Jurkat, Clone E6-1 (cell line): ENCODE results near the gene HOXC9.

Source experiments
- DNase-seq: peaks from one replicate; pipeline ENCODE4 v3.0.0-alpha.2; 2011; ENCODE audit warnings: low read depth, low spot score
- H3K4me3 ChIP-seq: 2 replicates; pipeline ENCODE4 v1.5.1; 2011; ENCODE audit warnings: mild to moderate bottlenecking, low read length, control low read depth, moderate library complexity

Gene HOXC9

DNA sequence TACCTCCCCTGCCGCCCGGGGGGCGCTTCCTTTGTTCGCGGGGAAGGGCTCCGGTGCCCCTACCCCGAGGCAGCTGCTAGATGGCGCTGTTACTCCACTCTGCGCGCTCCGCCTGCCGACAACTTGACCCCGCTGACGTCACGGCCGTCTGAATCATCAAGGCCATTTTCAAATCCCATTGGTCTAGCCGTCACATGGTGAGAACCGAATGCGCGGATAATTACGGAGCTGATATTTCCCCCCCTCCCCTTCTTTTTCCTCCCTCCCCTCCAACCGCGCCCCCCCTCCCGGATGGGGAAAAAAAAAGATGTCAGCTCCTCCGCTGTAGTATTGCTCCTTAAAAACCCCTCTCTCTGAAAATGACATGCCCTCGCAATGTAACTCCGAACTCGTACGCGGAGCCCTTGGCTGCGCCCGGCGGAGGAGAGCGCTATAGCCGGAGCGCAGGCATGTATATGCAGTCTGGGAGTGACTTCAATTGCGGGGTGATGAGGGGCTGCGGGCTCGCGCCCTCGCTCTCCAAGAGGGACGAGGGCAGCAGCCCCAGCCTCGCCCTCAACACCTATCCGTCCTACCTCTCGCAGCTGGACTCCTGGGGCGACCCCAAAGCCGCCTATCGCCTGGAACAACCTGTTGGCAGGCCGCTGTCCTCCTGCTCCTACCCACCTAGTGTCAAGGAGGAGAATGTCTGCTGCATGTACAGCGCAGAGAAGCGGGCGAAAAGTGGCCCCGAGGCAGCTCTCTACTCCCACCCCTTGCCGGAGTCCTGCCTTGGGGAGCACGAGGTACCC, 14.9 kb upstream of the HOXC9 start, which contains the start of gene HOXC10:
TSS of gene HOXC10 (plus strand) at position 246 of the 791 bp plus-strand sequence. CDS start at position 360, 114 bp downstream.
- peak; percentile 94 for DNase-seq
- H3K4me3 ChIP-seq: peak within 1 kb of the TSS; percentile 50

DNA sequence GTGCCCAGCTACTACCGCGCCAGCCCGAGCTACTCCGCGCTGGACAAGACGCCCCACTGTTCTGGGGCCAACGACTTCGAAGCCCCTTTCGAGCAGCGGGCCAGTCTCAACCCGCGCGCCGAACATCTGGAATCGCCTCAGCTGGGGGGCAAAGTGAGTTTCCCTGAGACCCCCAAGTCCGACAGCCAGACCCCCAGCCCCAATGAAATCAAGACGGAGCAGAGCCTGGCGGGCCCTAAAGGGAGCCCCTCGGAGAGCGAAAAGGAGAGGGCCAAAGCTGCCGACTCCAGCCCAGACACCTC, 14.3 kb upstream of the HOXC9 start:
- no peak for DNase-seq
- H3K4me3 ChIP-seq: peak overlapping the region; percentile 50

DNA sequence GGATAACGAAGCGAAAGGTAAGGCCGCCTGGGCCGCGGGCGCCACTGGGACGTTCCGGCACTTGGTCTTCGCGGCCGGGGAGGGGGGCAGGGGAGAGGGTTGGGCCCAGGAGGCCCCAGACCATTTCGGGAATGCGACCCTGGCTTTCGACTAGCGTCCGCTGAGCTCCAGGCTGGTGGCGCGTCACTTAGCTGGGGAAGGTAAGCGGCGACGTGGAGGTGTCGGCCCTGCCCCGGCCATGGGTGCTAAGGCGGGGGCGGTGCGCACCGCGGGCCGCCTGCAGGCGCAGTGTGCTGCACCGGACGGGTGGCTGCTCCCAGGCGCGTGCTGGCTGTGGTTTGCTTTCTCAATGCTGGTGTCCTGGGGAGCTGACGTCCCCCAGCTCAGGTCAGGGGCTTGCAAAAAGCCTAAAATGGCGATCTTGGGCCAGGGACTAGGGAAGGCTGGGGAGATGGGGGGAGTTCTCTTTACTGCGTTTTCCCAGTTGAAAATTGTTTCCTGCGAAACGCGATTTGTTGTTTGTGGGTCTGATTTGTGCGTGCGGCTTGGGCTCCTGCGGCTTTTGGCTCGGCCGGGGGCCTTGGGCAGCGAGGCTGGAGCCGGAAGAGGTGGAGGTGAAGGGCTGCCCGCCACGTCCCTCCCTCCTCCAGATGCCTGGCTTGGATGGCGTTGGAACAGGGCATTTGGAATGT, 13.8 kb upstream of the HOXC9 start:
- peak overlapping the region; percentile 50 for H3K4me3 ChIP-seq
- no peak for DNase-seq

DNA sequence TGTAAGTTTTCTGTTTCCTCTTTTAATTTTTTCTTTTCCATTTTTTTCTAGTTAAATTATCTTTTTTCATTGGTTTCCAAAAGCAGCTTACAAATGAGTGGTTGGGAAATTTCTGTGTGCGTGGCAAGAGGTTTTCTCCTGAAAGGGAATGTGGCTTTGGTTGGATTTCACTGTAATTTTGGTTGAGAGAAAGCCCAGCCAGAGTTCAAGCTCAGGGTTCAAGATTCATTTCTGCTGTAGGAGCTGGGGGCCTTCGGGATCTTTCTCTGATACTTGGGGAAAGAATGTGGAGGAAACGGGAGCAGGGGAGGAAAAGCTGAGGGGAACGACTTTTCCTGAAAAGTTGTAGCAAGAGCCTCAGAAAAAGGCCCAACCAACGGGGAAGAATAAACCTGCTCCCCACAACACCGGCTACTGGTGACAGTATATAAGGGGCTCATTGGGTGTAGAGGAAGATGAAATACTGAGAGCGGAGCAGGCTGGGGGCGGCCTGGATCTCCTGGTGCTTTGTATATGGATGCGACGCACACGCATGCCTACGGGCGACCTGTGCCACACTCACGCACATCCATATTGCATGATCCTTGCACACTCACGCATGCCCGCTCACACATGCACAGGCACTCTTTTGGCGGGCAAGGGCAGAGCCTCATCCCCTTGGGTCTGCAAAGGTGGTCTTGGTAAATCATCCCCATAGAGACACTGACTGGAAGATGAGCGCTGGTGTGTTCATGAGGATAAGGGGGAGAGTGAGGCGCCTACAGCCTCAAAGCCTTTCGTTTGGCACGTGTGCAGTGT, 13.1 kb upstream of the HOXC9 start:
- H3K4me3 ChIP-seq: peak overlapping the region; percentile 50
- DNase-seq: no peak

DNA sequence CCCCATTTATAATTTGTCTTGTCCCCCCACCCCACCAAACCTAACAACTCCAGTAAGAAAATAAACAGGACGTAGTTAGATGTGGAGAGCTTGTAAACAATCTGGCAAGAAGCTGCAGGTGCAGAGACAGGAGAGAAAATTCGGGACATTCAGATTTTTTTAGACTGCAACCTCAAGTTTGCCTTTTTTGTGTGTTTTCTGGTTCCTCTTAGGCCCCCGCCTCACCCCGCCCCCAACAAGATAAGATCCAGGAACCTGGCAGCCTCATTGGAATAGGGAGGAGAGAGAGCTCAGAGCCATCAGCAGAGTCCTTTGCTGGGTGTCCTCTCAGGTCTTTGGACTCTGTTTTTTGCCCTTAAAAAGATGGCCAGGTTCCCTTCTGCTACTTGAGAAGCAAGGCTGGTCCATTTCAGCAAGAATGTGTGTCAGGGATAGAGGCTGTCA, 12.2 kb upstream of the HOXC9 start:
- DNase-seq: no peak
- no peak overlapping the region for H3K4me3 ChIP-seq

DNA sequence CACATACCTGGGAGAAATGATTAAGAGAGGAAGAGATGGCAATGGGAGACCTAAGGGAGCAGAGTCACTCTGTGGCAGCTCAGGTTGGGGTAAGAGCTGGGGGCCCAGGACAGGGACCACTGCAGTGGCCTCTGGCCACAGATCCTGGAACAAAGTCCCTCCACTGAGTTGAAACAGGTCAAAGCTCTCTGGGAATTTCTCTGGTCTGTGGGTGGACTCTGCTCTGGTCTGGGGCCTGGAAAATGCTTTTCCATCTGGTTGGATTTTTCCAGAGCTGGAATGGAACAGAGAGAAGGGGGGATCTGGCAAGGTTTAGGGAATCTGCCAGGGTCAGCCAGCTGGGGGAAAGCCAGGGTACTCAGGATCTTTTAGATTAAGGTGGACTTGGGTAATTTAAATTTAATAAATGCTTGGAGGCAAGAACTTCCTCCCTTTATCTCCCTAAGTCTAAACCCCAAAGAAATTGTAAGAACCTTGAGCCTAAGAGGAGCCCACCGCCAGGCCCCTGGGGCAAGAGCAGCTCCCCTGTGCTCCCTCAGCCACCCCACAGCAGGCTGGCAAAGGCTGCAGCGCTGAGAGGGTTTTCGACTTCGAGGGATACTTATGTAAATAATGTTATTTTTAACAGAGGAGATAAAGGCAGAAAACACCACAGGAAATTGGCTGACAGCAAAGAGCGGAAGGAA, 11.3 kb upstream of the HOXC9 start:
- DNase-seq: no peak
- H3K4me3 ChIP-seq: peak overlapping the region; percentile 30

DNA sequence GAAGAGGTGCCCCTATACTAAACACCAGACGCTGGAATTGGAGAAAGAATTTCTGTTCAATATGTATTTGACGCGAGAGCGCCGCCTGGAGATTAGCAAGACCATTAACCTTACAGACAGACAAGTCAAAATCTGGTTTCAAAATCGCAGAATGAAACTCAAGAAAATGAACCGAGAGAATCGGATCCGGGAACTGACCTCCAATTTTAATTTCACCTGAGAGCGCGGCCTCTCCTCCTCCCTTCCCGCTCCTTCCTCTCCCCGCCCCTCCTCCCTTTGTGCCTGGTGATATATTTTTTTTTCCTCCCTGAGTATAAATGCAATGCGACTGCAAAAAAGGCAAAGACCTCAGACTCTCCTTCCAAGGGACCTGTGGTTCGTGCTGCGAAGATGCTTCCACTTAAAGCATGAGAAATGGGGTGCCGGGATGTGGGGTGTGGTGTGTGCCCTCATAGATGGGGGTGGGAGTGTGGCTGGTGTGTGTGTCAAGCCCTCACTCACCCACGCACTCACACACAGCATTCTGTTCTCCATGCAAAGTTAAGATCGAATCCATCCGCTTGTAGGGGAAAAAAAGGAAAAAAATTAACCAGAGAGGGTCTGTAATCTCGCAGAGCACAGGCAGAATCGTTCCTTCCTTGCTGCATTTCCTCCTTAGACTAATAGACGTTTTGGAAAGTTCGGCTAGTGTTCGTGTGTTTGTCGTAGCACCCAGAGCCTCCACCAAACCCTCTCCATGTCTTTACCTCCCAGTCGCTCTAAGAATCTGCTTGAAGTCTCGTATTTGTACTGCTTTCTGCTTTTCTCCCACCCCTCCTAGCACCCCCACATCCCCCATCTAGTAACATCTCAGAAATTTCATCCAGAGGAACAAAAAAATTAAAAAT, 10.5 kb upstream of the HOXC9 start:
- peak; percentile 80 for DNase-seq
- peak overlapping the region; percentile 30 for H3K4me3 ChIP-seq

DNA sequence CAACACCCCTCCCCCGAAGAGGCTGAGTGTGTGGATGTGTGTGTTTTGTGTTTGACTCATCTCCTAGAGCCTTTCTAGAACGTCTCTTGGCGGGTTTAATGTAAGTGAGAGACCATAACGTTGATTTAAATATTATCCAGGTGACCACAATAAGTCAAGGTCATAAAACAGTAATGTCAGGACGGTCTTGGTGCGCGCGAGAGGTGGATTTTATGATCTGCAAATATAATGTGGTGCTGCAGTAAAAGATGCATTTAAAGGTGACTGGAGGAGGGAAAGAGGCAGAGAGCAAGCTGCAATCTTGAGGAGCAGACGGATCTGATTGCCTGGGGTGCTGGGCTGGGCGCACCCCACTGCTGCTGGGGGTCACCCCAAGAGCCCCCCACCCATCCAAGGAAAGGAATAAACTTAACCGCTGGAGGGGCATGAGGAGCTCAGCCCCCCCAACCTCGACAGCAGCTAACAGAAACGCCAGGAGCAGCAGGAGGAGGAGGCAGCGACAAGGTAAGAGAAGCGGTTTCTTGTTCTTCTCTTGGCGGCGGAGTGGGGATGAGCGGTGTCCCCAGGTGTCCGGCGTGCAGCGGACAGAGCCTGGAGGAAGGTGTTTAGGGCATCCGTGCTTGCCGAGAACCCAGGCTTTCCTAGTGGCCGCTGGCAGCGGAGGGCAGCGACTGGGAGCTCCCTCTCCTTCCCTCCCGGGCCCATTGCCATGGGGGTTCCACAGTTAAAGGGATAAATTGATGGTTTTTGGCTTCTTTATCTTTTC, 9.5 kb upstream of the HOXC9 start:
- no peak overlapping the region for H3K4me3 ChIP-seq
- DNase-seq: no peak

DNA sequence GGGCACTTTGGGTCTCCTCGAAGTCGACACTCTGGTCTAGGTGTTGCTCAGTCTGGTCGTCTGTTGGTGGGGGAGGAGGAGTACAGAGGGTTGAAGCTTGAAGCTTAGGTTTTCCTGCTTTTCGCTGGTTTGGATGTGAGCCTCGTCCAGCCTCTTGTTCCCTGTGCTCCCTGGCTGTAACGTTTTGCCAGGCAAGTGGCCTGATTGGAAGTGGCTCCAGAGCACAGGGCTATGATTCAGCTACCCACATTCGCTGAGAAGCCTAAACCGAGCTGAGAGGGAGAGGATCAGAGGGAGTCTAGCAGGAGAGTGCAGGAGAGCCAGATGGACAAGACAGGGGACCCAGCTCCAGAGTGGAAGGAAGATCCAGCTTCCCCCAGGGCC, 8.9 kb upstream of the HOXC9 start:
- H3K4me3 ChIP-seq: no peak overlapping the region

DNA sequence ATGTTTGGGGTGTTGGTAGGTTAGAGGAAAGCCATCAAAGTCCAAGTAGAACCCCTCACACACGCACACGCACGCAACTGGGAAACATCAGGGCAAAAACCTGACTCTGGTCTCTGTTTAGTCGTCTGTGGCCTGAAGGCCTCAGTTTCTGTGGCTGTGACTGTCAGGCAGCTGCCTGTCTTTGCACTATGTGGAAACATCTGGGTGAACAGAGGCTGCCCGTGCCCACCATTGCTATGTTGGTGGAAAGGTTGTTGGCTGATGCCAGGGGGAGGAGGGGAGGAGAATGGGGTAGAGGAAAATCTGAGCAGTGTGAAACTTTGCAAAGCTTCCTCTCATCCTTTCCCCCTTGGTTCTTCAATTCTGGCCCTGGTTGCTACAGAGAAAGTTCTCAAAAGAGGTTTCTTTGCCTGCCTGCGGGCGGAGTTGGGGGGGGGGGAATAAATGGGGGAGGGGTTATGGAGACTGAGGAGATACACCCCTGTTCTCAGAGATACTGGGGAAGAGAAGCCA, 7.5 kb upstream of the HOXC9 start:
- no peak for DNase-seq
- H3K4me3 ChIP-seq: no peak overlapping the region

More for the DNA sequence above, 8.9 kb upstream of the HOXC9 start:
- DNase-seq: no peak

DNA sequence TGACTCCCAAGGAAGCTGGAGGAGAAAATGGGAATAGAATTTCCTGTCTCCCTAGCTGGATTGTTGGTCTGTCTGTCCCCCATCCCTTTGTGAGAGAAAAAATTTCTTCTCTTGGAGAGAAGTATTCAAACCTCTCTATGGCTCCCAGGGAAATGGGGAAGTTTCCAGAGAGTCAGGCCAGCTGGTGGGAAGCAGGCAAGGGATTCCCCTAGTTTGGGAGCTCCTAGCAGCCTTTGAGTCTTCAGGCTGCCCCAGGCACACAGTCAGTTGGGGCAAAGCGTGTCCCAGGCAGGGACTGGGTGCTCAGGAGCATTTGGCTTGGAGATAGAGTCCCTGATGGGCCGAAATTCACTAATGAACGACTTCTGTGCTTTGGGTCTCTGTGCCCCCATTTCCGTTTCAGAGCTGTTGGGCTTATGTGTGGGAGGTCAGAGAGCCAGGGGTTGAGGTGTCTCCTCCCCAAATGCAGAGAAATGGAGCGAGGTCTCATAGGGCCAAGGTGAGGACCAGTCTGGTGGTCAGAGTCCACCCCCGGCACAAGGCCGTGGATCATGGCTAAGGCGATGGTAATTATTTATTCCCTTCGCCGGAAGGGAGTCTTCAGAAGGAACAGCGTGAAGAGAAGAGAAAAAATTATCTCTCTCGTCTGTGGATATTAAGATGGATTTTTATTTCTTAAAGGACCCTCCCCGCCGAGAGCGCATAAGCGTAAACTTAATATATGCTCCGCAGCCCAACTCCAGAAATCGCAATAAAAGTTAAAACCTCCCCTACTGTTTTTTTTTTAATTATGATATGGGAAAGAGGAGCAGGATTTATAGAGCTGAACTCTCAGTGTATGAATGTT, 6.6 kb upstream of the HOXC9 start:
- H3K4me3 ChIP-seq: no peak overlapping the region
- no peak for DNase-seq

DNA sequence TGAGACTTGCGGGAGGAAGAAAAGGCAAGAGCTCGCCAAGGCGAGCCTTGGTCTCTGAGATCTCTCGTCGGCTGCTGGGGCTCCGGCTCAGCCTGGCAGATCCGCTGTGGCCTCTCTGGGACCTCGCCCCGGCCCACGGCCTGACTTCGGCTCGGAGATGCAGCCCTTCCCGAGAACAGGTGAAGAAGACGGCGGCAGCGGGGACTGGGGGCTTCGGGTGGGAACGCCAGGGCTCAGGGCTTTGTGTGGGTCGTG, 6.0 kb upstream of the HOXC9 start:
- no peak for DNase-seq

DNA sequence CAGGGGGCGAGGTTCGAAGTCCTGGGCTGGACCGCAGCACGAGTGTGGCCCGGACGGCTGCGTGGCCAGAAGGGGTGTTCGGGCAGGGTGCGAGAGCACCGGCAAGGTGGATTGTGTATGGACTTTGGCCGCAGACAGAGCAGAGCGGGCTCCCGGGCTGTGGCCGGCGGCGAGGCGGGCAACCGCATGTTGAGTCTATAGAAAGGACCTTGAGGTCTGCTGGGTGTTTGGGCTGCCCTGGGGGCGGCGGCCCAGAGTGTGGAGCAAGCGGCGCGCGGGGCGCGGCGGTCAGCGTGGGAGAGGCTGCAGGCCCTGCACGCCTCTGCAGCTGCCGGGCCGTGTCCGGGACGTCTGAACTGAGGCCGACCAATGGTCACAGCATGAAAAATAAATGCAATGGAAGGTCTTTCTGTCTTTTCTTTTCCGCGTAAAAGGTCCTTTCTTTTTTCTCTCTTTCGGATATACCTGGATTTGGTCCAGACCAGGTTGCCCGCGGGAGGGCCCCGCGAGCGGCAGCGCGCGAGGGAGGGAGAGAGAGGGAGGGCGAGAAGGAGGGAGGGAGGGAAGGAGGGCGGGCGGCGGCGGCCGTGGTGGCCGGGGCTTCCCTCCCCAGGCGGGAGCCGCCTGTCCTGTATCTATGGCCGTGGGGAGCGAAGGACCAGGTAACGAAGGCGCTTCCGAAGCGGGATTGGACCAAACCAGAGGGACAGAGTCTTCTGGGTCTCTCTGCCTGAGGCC, 5.5 kb upstream of the HOXC9 start:
- no peak overlapping the region for H3K4me3 ChIP-seq

More for the DNA sequence above, 6.0 kb upstream of the HOXC9 start:
- H3K4me3 ChIP-seq: no peak overlapping the region

DNA sequence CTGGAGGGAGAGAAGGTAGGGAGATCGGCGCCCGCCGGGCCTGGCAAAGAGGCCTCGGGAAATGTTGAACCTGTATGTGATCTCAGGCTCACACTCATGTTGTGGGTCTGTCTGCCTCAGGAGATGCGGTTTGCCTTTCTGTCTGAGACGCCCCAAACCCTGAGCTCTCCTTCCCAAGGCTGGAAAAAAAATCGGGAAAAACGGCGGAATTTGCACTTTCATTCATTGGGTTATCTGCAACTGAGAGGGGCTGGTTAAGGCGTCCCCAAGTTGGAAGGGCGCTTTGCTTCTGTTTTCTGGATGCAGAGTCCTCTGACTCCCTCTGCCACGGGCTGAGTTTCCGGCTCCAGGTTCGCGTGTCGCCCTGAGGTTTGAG, 5.0 kb upstream of the HOXC9 start:
- H3K4me3 ChIP-seq: no peak overlapping the region
- no peak for DNase-seq

More for the DNA sequence above, 5.5 kb upstream of the HOXC9 start:
- DNase-seq: no peak

DNA sequence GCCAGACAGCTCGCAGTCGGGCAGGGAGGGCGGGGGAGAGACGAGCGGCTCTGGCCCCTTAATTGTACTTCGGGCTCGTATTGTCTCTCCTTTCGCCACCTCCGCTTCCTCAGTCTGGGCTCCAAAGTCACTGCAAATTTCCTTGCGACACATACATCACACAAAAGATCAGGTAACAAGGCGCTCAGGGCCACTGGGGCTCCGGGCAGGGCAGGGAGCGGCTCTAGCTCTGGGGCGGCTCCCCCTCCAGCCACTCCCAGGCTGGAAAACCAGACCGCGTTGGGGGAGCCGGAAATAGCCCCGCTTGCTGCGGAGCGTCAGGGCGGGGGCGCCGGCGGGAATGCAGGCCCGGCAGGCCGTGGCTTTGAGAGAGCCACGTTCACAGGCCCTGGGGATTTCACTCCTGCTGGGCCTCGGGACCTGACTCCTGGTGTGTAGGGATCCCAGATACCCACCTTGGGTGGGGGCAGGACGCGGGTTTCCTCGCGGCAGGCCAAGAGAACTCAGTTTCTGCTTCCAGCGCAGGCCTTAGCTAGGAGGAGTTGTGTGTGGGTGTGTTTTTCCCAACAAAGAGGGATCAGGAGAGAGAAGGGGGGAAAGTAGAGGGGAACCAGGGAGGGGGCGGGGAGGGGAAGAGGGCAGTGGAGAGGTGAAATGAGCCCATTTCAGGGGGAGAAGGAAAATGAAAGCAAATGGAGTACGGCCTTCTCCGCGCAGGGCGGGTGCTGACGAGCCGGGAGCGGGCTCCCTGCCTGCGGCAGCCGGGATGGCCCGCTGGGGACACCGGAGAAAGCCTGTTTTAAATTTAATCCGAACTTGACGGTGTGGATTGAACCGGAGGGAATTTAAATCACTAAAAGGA, 4.4 kb upstream of the HOXC9 start:
- H3K4me3 ChIP-seq: no peak overlapping the region
- no peak for DNase-seq
